Fibroblast of villous mesenchyme (primary cell): ENCODE data around the gene ANO2. TPM values are rescaled to one million over a fixed set of nuclear protein-coding genes. Genes with fewer than 3 reads are reported as not detected.

ENCODE experiments used
- DNase-seq: peaks from one replicate; pipeline ENCODE4 v3.0.0-alpha.2; 2010; ENCODE audit warnings: low read depth
- H3K4me3 ChIP-seq: 2 replicates; pipeline ENCODE4 v1.5.1; 2011; ENCODE audit warnings: low read depth, mild to moderate bottlenecking, low read length
- CTCF ChIP-seq: IDR thresholded peaks from 2 replicates; pipeline ENCODE4 v1.5.1; 2012; ENCODE audit warnings: low read depth, mild to moderate bottlenecking, low read length; ENCODE audit not compliant: insufficient read depth
- small RNA-seq: library from RNA; depleted of rRNA; stranded (forward); fragments of <200 nt; gene quantifications from one replicate; pipeline ENCODE3, GENCODE V24; 2012
- total RNA-seq: library from RNA; depleted of rRNA; stranded (reverse); fragments of >200 nt; gene quantifications from 2 replicates; pipeline ENCODE4 v1.2.3, GENCODE V29; 2012

The ANO2 gene
- total RNA-seq, 1 donor = 0.43 TPM

DNA sequence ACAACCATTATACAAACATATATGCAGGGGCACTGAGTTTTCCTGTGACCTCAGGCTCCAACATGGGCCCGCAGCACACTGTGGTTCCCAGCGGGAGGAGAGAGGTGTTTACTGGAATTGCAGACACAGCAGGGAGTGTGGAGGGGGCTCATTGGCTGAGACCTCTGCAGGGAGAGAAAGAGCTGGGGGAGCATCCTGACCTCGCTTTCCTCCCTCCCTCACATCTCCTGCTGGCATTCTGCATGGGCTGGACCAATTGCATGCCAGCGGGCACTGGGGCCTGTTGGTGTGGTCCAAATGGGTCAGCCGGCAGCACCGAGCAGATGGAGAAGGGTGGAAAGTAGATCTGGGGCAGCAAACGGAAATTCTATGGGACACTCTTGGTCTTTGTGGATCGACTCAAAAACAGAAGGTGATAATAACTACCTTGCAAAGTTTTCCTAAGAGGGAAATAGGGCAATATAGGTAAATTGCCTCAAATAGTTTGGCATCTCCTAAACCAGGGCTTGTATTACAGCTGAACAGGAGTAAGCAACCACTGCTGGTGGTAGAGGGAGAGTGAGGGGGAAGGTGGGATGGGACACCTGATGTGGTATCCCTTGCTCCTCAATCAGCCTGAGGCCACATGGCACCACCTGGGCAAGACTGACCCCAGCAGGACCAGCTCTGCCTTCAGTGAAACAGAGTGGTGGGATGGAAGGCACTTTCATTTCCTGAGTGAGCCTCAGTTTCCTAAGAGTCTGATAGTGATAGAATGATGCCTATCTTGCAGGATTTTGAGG lies 426.3 kb downstream of the ANO2 start:
- TF ChIP-seq CTCF = no peak
- no peak for DNase-seq
- H3K4me3 ChIP-seq = no peak overlapping the region

- H3K4me3 ChIP-seq = no peak overlapping the region
- no peak for TF ChIP-seq CTCF
- no peak for DNase-seq
These were observed 428.5 kb downstream of the ANO2 start for GRCh38 chr12:5516371-5517241.

DNA sequence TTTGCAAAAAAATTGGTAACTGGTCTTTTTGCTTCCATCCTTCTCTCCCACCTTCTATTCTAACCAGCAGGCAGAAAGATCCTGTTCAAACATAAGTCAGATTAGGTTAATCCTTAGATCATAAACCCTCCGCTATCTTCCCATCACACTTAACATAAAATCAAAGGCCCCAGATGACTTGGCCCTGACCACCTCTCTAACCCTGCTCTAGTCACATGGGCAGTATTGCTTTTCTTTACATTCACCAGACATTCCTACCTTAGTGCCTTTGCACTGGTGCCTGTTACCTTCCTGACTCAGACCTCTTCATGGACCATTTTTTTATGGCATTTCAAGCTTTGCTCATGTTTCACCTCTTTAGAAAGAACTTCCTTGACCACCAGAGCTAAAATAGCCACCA lies 429.6 kb downstream of the ANO2 start:
- no peak for TF ChIP-seq CTCF
- no peak for DNase-seq
- H3K4me3 ChIP-seq = no peak overlapping the region

GRCh38 chr12:5514545-5514944 lies 430.5 kb downstream of the ANO2 start:
- no peak overlapping the region for H3K4me3 ChIP-seq
- no peak for TF ChIP-seq CTCF
- no peak for DNase-seq

DNA sequence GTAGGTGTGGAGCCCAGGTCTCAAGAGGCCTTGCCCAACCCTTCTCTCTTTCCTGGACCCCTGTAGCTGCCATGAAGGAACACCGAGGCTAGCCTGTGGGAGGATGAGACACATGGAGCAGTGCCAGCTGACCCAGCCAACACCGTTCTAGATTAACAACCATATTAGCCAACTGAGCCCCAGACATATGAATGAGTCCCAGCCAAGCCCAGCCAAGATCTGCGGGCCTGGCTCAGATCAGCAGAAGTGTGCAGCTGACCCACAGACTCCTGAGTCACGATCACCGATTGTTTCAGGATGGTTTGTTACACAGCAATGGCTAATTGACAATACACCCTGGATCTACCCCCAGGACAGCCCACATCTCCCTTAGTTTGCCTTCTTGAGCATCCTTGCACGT lies 431.0 kb downstream of the ANO2 start:
- H3K4me3 ChIP-seq = no peak overlapping the region
- no peak for DNase-seq

GRCh38 chr12:5513406-5513805 lies 431.7 kb downstream of the ANO2 start:
- no peak for DNase-seq
- no peak overlapping the region for H3K4me3 ChIP-seq

More for the DNA sequence above, 431.0 kb downstream of the ANO2 start:
- TF ChIP-seq CTCF = no peak

More at GRCh38 chr12:5513406-5513805, 431.7 kb downstream of the ANO2 start:
- no peak for TF ChIP-seq CTCF

Small RNA genes within 50 kb of the gene (small RNA-seq; reads per million reads assigned to genes)
- not detected for gene AC137627.1

Other genes with a start within 250 kb of the ANO2 start
- under 0.01 and 0.32 TPM in 2 replicates for gene VWF, start 179.4 kb upstream of the ANO2 start, total RNA-seq